Aorta (tissue), 5 donors: ENCODE results near the gene PSMA8. TPM values are rescaled to one million over a fixed set of nuclear protein-coding genes. Genes with fewer than 3 reads are reported as not detected.
"Not testable (repeated sequence)": the region's sequence is repeated elsewhere in the genome, so short reads cannot be mapped to it uniquely, and the experiment has no call there.

Source experiments
- ATAC-seq: fragments of 200-7000 bp; cut with Tn5 transposase; one replicate; pipeline ENCODE4 v1.9.1; 2022; ENCODE audit warnings: moderate library complexity; ENCODE audit not compliant: low FRiP score
- DNase-seq, 2 donors: peaks; one replicate each; pipeline ENCODE4 v3.0.0-alpha.2; 2020
- H3K27ac ChIP-seq, 2 donors: one replicate each; pipeline ENCODE4 v1.5.1; 2013; ENCODE audit warnings: low read length in 2 of 2, mild to moderate bottlenecking in 2 of 2, moderate library complexity in 2 of 2, control low read depth in 1 of 2, inconsistent platforms in 1 of 2, low read depth in 1 of 2
- H3K27me3 ChIP-seq, 2 donors: one replicate each; pipeline ENCODE4 v1.6.1; 2013; ENCODE audit warnings: control low read depth in 1 of 2, low read length in 1 of 2, mild to moderate bottlenecking in 1 of 2, moderate library complexity in 1 of 2; ENCODE audit not compliant: insufficient read depth in 2 of 2, control insufficient read depth in 1 of 2
- H3K36me3 ChIP-seq, 2 donors: one replicate each; pipeline ENCODE4 v1.6.1; 2013; ENCODE audit warnings: control low read depth in 1 of 2, low read length in 1 of 2, mild to moderate bottlenecking in 1 of 2; ENCODE audit not compliant: insufficient read depth in 2 of 2, control insufficient read depth in 1 of 2
- H3K4me1 ChIP-seq, 2 donors: one replicate each; pipeline ENCODE4 v1.6.1; 2013; ENCODE audit warnings: low read length in 2 of 2, control low read depth in 1 of 2, mild to moderate bottlenecking in 1 of 2, moderate library complexity in 1 of 2; ENCODE audit not compliant: insufficient read depth in 2 of 2, control insufficient read depth in 1 of 2
- H3K4me3 ChIP-seq, 2 donors: one replicate each; pipeline ENCODE4 v1.5.1; 2013; ENCODE audit warnings: low read length in 2 of 2, control low read depth in 1 of 2, mild to moderate bottlenecking in 1 of 2
- H3K9me3 ChIP-seq: one replicate; pipeline ENCODE4 v1.6.1; 2013; ENCODE audit warnings: mild to moderate bottlenecking, low read length; ENCODE audit not compliant: control insufficient read depth
- WGBS, 2 donors: extraction: QIAGEN DNeasy Blood & Tissue Kit; methylation state at CpG; one replicate each; pipeline ENCODE4 v1.1.7; 2013; 5-methylcytosine and 5-hydroxymethylcytosine counted together
- intact Hi-C, 2 donors: fragments of 100-400 bp; cut with DNase I; formaldehyde crosslinking; loops; one replicate each; pipeline versions ENCODE4 v1.14.2 to v1.15.0; 2022
- polyA plus RNA-seq, 2 donors: library from polyadenylated mRNA; stranded (reverse); fragments of 200-250 nt; gene quantifications; one replicate each; pipeline ENCODE4 v1.2.3, GENCODE V29; 2013
- total RNA-seq, 2 donors: library from RNA; stranded (reverse); fragmentation: NEBNext Ultra II Directional; extraction: Animal tissue kit (Norgen Biotek cat#: 25700); gene quantifications; one replicate each; pipeline ENCODE4 v1.2.1, GENCODE V29; 2021
- donor health status: healthy with polysubstance abuse.
- donor health status: Bipolar disorder and iron deficiency.
- donor health status: DM: no; HTN: no; CAD: no.
- donor health status: DM: no; HTN: no; CAD: no.
- donor health status: DM: yes; HTN: yes; CAD: no.

The PSMA8 gene
- total and polyA plus RNA-seq, 4 donors, result not detected

DNA sequence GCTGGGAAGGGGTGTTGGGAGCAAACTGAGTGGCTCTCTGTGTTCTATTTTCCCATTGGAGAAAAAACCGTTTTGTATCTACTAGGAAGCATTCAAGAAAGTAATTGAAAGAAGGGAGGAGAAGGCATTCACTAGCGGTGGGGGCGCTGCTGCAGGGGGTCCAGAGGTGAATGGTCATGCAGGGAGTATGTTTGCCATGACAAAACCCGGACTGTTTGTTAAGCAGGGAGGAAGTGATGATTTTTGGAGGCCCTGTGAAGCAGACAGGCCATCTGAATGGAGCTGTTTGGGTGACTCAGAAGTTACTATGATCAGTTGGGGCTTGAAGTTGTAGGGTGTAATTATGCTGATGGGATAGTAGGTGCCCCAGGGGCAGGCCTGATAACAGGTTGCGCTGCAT, 99.5 kb downstream of the PSMA8 start:
- ATAC-seq (no peak), DNase-seq (no peak)
- no peaks in the 10 kb centered on the region for H3K4me1 ChIP-seq
- intact Hi-C loops, result no loop called here
- no peaks in the 10 kb centered on the region for H3K27me3 ChIP-seq
- H3K4me3 ChIP-seq, result no peak overlapping the region
- H3K27ac ChIP-seq, result no peak overlapping the region
- no peaks in the 10 kb centered on the region for H3K9me3 ChIP-seq
- no peaks in the 10 kb centered on the region for H3K36me3 ChIP-seq
- WGBS, 2 donors, result 56 to 59% methylated on average over 5 of the region's 5 CpGs

DNA sequence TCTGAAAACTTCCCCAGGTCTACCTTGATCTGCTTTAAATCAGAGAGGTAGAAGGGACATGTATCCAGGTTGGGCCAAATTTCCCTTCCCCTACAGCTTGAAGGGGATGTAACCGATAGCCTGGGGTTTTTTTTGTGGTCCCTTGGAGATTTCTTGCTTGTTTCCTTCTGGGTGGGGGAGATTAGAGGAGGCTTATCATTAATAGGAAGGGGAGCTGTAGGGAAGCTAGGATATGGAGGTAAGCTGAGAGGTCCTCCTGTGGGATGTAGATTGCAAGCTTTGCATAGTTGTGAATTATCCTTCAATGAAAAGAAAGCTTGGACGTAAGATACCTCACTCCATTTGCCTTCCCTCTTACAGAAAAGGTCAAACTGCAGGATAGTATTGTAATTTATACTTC, 103.7 kb downstream of the PSMA8 start:
- WGBS, 2 donors, result 70 to 78% methylated on average over 2 of the region's 2 CpGs
- DNase-seq, intact Hi-C loops: not testable (repeated sequence)

DNA sequence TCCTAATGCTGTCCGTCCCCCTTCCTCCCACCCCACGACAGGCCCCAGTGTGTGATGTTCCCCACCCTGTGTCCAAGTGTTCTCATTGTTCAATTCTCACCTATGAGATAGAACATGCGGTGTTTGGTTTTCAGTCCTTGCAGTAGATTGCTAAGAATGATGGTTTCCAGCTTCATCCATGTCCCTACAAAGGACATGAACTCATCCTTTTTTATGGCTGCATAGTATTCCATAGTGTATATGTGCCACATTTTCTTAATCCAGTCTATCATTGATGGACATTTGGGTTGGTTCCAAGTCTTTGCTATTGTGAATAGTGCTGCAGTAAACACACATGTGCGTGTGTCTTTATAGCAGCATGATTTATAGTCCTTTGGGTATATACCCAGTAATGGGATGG, 105.0 kb downstream of the PSMA8 start:
- H3K4me1 ChIP-seq, ATAC-seq, H3K27me3 ChIP-seq, H3K36me3 ChIP-seq, H3K27ac ChIP-seq, intact Hi-C loops, DNase-seq, H3K9me3 ChIP-seq, H3K4me3 ChIP-seq: not testable (repeated sequence)
- WGBS, 2 donors, result 87 to 91% methylated on average over 4 of the region's 4 CpGs

More for the DNA sequence above, 103.7 kb downstream of the PSMA8 start:
- not testable (repeated sequence) for H3K4me3 ChIP-seq, H3K27me3 ChIP-seq, H3K36me3 ChIP-seq, H3K27ac ChIP-seq, ATAC-seq, H3K9me3 ChIP-seq, H3K4me1 ChIP-seq

DNA sequence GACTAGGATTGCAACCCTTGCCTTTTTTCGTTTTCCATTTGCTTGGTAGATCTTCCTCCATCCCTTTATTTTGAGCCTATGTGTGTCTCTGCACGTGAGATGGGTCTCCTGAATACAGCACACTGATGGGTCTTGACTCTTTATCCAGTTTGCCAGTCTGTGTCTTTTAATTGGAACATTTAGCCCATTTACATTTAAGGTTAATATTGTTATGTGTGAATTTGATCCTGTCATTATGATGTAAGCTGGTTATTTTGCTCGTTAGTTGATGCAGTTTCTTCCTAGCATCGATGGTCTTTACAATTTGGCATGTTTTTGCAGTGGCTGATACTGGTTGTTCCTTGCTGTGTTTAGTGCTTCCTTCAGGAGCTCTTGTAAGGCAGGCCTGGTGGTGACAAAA, 108.7 kb downstream of the PSMA8 start:
- H3K36me3 ChIP-seq, H3K9me3 ChIP-seq, H3K4me3 ChIP-seq, ATAC-seq, DNase-seq, H3K27me3 ChIP-seq, intact Hi-C loops, H3K27ac ChIP-seq, H3K4me1 ChIP-seq: not testable (repeated sequence)
- WGBS, 2 donors, result 75 to 78% methylated on average over 3 to 4 of the region's 4 CpGs

Other genes with a start within 250 kb of the PSMA8 start
- gene SS18, start 43.3 kb upstream of the PSMA8 start, total RNA-seq, result 10 to 100 TPM; 70.8 to 81.3 TPM
- gene SS18, start 43.3 kb upstream of the PSMA8 start, polyA plus RNA-seq, result 10 to 100 TPM; 26.4 to 50.8 TPM
- gene TAF4B, start 92.6 kb downstream of the PSMA8 start, total RNA-seq, result 1 to 10 TPM; 3.9 to 4.2 TPM
- gene TAF4B, start 92.6 kb downstream of the PSMA8 start, polyA plus RNA-seq, result under 1 TPM; 0.63 to 0.74 TPM